ENCODE measurements around the gene TMEM263.

DNA sequence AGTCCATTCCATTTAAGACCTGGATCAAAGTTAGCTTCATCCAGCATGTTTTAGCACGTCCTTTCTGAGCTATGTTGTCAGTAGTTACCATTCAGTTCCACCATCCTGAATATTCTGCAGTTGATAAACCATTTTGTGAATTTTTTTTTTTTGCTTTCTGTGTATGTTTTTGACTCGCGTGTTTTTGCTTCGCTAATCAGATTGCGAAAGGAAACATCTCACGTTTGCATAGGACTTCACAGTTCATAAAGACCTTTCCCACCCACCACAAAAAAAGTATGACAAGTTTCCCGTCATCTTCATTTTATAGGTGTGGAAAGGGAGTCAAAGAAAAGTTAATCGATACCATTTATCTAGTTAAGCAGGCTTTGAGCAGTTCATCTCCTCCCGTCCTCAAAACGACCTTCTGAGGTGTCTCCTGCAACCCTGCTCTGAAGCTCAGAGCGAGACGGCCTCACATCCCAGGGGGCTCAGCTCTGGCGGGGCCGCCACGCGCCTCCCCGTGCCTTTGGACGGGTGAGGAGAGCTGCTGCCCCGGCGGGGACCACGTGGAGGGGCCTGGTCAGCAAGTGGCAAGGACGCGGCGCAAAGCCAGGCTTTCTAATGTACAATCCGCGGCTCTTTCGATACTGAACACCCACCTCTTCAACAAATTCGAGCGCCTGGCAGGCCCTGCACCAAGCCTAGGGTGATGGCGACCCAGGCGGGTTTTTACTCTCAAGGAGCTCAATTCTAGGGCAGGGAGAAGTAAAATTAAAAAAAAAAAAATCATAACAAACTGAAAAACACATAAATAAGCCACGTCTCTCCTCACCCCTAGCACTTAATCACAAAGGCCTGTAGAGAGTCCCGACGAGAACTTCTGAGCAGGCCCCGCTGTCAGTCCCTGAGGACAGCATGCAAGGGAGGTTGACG is 988 bp upstream of the TMEM263 start:
- TF ChIP-seq, protein P1, sequence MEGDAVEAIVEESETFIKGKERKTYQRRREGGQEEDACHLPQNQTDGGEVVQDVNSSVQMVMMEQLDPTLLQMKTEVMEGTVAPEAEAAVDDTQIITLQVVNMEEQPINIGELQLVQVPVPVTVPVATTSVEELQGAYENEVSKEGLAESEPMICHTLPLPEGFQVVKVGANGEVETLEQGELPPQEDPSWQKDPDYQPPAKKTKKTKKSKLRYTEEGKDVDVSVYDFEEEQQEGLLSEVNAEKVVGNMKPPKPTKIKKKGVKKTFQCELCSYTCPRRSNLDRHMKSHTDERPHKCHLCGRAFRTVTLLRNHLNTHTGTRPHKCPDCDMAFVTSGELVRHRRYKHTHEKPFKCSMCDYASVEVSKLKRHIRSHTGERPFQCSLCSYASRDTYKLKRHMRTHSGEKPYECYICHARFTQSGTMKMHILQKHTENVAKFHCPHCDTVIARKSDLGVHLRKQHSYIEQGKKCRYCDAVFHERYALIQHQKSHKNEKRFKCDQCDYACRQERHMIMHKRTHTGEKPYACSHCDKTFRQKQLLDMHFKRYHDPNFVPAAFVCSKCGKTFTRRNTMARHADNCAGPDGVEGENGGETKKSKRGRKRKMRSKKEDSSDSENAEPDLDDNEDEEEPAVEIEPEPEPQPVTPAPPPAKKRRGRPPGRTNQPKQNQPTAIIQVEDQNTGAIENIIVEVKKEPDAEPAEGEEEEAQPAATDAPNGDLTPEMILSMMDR (IDR thresholded peaks at IDR 0.05), result no peak
- TF ChIP-seq POLR2A (IDR thresholded peaks at IDR 0.05), result no peak

All from ovary (tissue), 3 donors.